GM21515 (cell line): ENCODE results near the gene AHSP.
"Not testable (repeated sequence)": the region's sequence is repeated elsewhere in the genome, so short reads cannot be mapped to it uniquely, and the experiment has no call there.

Experiments
- ATAC-seq: cut with Tn5 transposase; IDR thresholded peaks from one replicate; pipeline ENCODE4 v1.9.1; 2021; ENCODE audit not compliant: unreplicated experiment

AHSP gene

GRCh38 chr16:31499928-31500327 lies 27.8 kb upstream of the AHSP start:
- no peak for ATAC-seq

DNA sequence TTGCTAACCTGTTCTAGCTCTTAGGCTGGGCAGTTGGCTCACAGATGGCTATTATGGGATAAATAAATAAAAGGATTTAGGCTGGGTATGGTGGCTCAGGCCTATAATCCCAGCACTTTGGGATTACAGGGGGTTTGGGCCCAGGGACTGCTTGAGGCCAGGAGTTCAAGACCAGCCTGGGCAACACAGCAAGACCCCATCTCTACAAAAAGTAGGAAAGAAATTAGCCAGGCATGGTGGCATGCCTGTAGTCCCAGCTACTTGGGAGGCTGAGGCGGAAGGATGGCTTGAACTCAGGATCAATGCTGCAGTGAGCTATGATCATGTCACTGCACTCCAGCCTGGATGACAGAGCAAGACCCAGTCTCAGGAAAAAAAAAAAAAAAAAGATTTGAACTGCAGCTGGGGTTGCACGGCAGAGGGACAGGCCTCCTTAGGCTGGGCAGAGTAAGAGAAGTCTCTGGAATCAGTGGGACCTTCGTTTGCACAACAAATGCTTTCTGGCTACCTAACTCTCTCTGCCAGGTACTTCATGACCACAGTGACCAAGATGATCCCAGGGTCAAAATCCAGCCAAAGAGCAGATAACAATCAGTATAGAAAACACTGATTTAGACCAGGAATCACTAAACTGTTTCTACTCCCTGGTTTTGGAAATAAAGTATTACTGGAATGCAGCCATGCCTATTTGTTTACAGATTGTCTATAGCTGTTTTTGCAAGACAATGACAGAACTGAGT lies 26.3 kb upstream of the AHSP start:
- no peak for ATAC-seq

- ATAC-seq: no peak
Measured at GRCh38 chr16:31501966-31502348, 25.7 kb upstream of the AHSP start.

GRCh38 chr16:31502981-31503380 lies 24.7 kb upstream of the AHSP start:
- ATAC-seq: no peak

- not testable (repeated sequence) for ATAC-seq
Measured at GRCh38 chr16:31503555-31503954, 24.1 kb upstream of the AHSP start.

GRCh38 chr16:31504159-31504558 lies 23.5 kb upstream of the AHSP start:
- ATAC-seq: no peak

DNA sequence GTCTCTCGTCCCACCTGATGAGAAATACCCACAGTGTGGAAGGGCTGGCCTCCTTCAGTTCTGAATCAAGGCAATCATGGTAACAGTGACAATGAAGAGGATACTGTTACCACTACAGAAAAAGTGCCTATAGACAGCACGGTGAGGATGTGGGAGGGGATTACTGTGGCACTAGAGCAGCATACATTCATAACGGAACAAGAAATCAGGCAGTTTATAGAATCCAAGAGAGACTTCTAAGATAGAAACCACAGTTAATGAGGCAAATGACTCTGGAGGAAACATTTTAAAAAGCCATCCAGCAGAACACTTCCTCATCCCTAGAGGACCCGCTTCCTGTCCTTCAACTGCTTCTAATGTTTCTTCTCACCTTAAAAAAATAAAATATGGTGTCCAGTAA lies 22.2 kb upstream of the AHSP start:
- ATAC-seq: no peak

DNA sequence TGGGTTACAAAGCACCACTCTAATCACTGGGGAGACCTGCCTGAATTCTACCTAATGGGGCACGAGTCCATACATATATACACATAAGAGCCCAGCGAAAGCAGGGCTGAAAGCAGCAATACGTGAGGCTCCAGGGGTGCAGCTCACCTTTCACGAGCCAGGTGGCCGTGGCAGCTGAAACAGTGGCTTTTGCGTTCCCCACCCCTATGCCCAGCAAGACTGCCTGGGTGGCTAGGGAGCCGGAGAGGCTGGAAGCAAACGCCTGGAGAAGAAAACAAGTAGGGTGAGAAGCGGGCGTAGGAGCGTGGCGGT lies 20.1 kb upstream of the AHSP start:
- ATAC-seq: no peak

GRCh38 chr16:31507929-31508705 lies 19.6 kb upstream of the AHSP start, which contains the start of gene RUSF1:
TSS of gene RUSF1 (minus strand) at chr16:31508391. CDS start at chr16:31508373, 18 bp downstream.
- peak; percentile 86 for ATAC-seq

DNA sequence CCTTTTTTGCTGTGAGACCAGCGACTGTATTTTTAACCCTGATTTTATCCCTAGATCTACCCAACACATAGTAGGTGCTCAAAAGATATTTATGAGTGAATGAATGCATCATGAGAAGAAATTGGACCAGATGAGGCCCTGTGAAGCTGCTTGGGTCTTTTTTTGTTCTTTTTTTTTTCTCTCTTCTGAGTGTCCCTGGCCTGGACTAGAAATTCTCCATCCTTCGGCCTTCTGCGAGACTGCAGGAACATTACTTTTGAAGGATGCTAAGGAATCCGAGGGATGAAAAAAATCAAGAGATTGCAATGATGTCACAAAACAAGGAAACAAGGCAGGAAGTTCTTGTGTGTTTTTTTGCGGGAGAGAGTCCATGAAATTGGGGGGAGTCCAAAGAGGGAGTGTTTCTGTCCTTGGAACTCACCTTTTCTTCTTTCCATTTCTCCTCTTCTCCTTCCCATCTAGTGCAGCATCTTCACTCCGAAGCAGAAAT lies 18.9 kb upstream of the AHSP start:
- ATAC-seq: no peak

DNA sequence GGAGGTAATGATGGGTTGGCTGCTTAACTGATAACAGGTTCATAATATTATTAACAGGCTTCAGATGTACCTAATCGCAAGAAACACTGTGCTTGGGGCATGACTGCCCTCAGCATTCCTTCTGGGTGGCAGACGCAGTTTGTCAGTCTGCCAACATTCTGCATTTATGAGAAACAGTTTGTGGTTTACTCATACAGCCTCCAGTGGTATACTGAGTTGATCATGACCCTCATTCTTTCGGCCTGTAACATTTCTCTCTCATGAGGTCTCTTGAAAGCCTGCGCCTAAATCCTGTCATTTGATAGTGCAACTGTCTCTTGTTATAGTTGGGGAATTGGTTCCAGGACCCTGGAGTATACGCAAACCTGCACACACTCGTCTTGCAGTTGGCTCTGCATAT lies 14.6 kb upstream of the AHSP start:
- ATAC-seq: no peak

DNA sequence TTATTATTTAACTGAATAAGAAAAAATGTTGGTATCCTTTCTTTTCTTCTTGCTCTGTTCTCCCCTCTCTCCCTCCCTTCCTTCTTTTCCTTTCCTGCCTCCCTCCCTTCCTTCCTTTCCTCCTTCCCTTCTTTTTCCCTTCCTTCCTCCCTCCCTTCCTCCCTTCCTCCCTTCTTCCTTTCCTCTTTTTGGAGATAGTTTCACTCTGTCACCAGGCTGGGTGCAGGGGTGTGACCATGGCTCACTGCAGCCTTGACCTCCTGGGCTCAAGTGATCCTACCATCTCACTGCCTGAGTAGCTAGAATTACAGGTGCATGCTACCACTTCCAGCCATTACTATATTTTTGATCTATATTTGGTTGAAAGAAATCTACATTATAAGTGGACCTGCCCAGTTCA lies 13.8 kb upstream of the AHSP start:
- no peak for ATAC-seq

- ATAC-seq: no peak
Measured at GRCh38 chr16:31517800-31518402, 9.8 kb upstream of the AHSP start.

GRCh38 chr16:31519759-31520431 lies 7.8 kb upstream of the AHSP start:
- ATAC-seq: no peak

DNA sequence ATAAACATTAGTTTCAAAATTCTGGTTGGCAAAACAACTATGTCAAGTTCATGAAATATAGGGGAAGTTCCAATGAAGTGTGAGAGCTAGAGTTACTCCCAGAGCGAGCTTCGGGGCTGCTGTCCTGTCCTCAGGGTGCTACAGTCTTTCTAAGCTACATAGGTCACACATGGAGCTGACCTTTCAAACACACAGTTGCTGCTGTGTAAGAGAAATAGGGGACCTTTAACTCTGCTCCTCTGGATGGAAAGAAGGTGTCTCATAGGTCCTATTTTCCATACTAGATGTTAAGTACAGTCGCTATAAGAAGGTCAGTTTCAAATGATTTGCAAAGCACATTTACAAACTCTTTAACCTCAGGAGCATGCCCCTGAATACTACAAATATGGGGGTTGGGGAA lies 6.3 kb upstream of the AHSP start:
- ATAC-seq: no peak

DNA sequence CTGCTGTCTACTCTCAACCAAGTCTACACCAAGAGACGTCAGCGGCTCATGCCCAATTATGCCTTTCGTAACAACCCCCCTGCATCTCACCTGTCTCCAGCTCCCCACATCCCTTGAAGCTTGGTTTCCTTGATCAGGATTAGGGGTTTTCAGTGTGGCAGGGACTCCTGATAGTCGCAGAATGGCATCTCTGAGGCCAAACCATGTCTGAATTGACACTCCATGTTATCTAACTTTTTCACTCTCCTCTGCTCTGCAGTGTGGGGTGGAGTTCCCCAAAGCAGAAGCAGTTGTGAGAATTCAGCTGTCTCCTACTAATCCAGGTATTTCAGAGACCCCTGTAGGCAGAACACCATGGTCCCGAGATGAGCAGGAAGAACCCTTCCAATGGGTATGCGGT lies 5.6 kb upstream of the AHSP start:
- no peak for ATAC-seq

- ATAC-seq: not testable (repeated sequence)
Measured at GRCh38 chr16:31523768-31524167, 3.9 kb upstream of the AHSP start.

DNA sequence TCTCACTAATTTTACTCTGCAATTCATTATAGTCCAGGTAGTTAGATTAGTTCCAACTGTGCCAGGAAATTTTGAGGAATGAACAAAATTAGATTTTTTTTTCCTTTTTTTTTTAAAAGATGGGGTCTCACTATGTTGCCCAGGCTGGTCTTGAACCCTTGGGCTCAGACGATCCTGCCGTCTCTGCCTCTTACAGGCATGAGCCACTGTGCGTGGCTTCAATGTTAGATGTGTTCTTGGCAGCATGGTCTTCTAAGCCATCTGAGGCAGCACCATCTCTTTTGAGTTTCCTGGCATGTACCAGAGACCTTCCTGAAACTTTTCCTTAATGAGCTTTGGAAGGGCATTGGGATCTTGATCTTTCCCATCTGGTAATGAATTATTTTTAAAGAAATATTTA lies 2.6 kb upstream of the AHSP start:
- no peak for ATAC-seq

GRCh38 chr16:31528523-31529107 lies 915 bp downstream of the AHSP start:
- ATAC-seq: no peak

DNA sequence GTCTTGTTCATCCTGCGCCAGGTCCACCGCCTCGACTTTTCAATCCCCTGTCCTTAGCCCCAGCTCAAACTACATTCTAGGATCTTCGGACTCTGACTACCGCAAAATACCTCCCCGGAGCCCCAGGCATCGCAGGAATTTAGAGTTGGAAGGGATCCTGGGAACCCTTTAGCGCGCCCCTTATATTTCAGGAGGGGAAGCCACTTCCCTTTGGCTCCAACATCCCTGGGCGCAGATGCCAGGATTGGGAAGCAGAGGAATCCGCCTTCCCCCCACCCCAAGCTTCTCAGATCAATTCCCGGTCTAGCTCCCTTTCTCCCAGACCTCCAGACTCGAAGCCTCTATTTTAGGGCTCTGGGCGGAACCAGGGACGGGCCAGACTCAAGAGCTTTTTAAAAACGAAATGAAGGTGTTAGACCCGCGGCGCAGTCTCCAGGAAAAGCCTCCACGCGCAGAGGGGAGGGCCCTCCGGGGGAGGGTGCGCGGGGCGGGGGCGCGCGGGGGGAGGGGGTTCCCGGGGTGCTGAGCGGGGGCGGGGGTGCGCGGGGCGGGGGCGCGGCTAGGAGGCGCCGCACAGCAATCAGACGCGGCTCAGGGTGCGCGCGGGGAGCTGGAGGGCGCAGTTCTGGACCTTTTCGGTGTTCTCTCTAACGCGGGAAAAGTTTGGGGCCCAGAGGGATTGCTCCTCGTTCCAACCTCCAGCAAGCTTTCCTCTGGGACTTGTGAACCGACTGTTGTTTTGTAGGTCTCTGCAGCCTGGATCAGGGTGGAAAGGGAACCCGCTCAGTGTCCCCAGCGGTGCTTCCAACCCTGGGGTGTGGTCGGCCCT lies 1.6 kb downstream of the AHSP start:
- ATAC-seq: no peak
